GM12878 (cell line): Measurements from ENCODE around the gene PIGZ. TPM values are rescaled to one million over a fixed set of nuclear protein-coding genes. Genes with fewer than 3 reads are reported as not detected.

Source experiments
- ATAC-seq: fragments of 200-7000 bp; cut with Tn5 transposase; 3 replicates; pipeline ENCODE4 v1.9.1; 2020; ENCODE audit warnings: mild to moderate bottlenecking, moderate library complexity
- BruUV-seq: library from RNA; stranded (reverse); fragments of 400-500 nt; replicated peaks from 2 replicates; lab custom pipeline; 2021; lab: Mats Ljungman, UMichigan
- CTCF ChIA-PET: fragments of 300-600 bp; sonication (Branson Sonifier 250); formaldehyde crosslinking; extraction: SDS; loops from one replicate; lab custom pipeline; 2021; ENCODE audit warnings: inconsistent platforms; lab: Yijun Ruan, JAX
- POLR2A ChIA-PET: fragments of 350-600 bp; formaldehyde crosslinking; extraction: SDS; loops from one replicate; lab custom pipeline; 2021; ENCODE audit warnings: inconsistent platforms; lab: Charles Lee
- RAD21 ChIA-PET: fragments of 300-600 bp; sonication (Branson Sonifier 250); formaldehyde crosslinking; loops from one replicate; lab custom pipeline; 2023; ENCODE audit warnings: antibody characterized with exemption; ENCODE audit not compliant: unreplicated experiment; lab: Charles Lee
- SMC1A ChIA-PET: fragments of 300-600 bp; sonication (Branson Sonifier 250); formaldehyde crosslinking; loops from one replicate; lab custom pipeline; 2023; ENCODE audit not compliant: unreplicated experiment, uncharacterized antibody; lab: Charles Lee
- DNase-seq: peaks from one replicate; pipeline ENCODE4 v3.0.0-alpha.2; 2011; ENCODE audit warnings: low read depth, low spot score
- FAIRE-seq: peaks from 3 replicates; lab custom pipeline; 2011; peaks lifted over from hg19 to GRCh38; lab: Jason Lieb, UNC
- H2AFZ ChIP-seq: 2 replicates; pipeline ENCODE4 v1.6.0; 2011; ENCODE audit warnings: low read depth, low read length, control low read depth; ENCODE audit not compliant: control insufficient read depth
- H3K27ac ChIP-seq: 2 replicates; pipeline ENCODE4 v1.5.1; 2011; ENCODE audit warnings: control low read depth; ENCODE audit not compliant: control insufficient read depth, insufficient read depth
- H3K27me3 ChIP-seq, 2 experiments: replicated peaks in 1 of 2; 2 replicates each; pipeline versions ENCODE4 v1.6.0 to v1.6.1; 2011; ENCODE audit warnings: low read length in 1 of 2; ENCODE audit not compliant: control insufficient read depth in 2 of 2, insufficient read depth in 2 of 2
- H3K36me3 ChIP-seq, 2 experiments: 2 replicates each; pipeline ENCODE4 v1.5.1; 2011; ENCODE audit warnings: low read length in 1 of 2; ENCODE audit not compliant: control insufficient read depth in 2 of 2, insufficient read depth in 2 of 2
- H3K4me1 ChIP-seq: 2 replicates; pipeline ENCODE4 v1.6.1; 2011; ENCODE audit warnings: mild to moderate bottlenecking, low read length, moderate library complexity, mixed read lengths; ENCODE audit not compliant: control insufficient read depth, insufficient read depth
- H3K4me2 ChIP-seq: 2 replicates; pipeline ENCODE4 v1.6.0; 2011; ENCODE audit warnings: control low read depth; ENCODE audit not compliant: control insufficient read depth, insufficient read depth
- H3K4me3 ChIP-seq: fragments of 200-600 bp; sonication (generic); 2 replicates; pipeline ENCODE4 v1.5.1; 2016
- H3K79me2 ChIP-seq: 2 replicates; pipeline ENCODE4 v1.6.0; 2011; ENCODE audit warnings: low read length; ENCODE audit not compliant: control insufficient read depth, insufficient read depth
- H3K9ac ChIP-seq: 2 replicates; pipeline ENCODE4 v1.8.0; 2011; ENCODE audit warnings: low read length, control low read depth, mixed read lengths; ENCODE audit not compliant: control insufficient read depth, insufficient read depth
- H3K9me3 ChIP-seq: replicated peaks from 3 replicates; pipeline ENCODE4 v1.5.1; 2011; ENCODE audit warnings: mild to moderate bottlenecking, low read length; ENCODE audit not compliant: control insufficient read depth, insufficient read depth
- H4K20me1 ChIP-seq: 2 replicates; pipeline ENCODE4 v1.6.0; 2011; ENCODE audit not compliant: control insufficient read depth, insufficient read depth
- BCLAF1 ChIP-seq: fragments of 450-650 bp; IDR thresholded peaks from 2 replicates; pipeline ENCODE4 v1.6.1; 2017; ENCODE audit warnings: antibody characterized with exemption, mild to moderate bottlenecking, moderate library complexity
- CBX5 ChIP-seq: sonication (generic); IDR thresholded peaks from 2 replicates; pipeline ENCODE4 v1.6.1; 2016; ENCODE audit warnings: low read depth, moderate library complexity, mild to moderate bottlenecking, inconsistent platforms
- CHD1 ChIP-seq: IDR thresholded peaks from 2 replicates; pipeline ENCODE4 v1.6.1; 2012; ENCODE audit warnings: low read depth, low read length, improper control_type of control experiment
- EZH2 ChIP-seq: IDR thresholded peaks from 2 replicates; pipeline ENCODE4 v1.6.1; 2012; ENCODE audit warnings: low read depth, mild to moderate bottlenecking, control low read depth, inconsistent platforms, low read length, borderline replicate concordance; ENCODE audit not compliant: control insufficient read depth
- FOS ChIP-seq: IDR thresholded peaks from 3 replicates; pipeline ENCODE4 v1.6.1; 2011; ENCODE audit warnings: borderline replicate concordance; ENCODE audit not compliant: insufficient read length; ENCODE audit errors: extremely low read depth
- FOXK2 ChIP-seq: fragments of 450-650 bp; IDR thresholded peaks from 2 replicates; pipeline ENCODE4 v1.6.1; 2017; ENCODE audit warnings: mild to moderate bottlenecking, moderate library complexity
- HSF1 ChIP-seq: fragments of 150-350 bp; IDR thresholded peaks from 2 replicates; pipeline ENCODE4 v1.6.1; 2014; ENCODE audit warnings: mild to moderate bottlenecking, low read depth, low read length
- MEF2B ChIP-seq: fragments of 450-650 bp; IDR thresholded peaks from 2 replicates; pipeline ENCODE4 v1.6.1; 2018; ENCODE audit warnings: mild to moderate bottlenecking, moderate library complexity; ENCODE audit not compliant: partially characterized antibody, poor library complexity, severe bottlenecking
- MLLT1 ChIP-seq: fragments of 450-650 bp; IDR thresholded peaks from 2 replicates; pipeline ENCODE4 v1.6.1; 2016; ENCODE audit warnings: mild to moderate bottlenecking
- RAD21 ChIP-seq: IDR thresholded peaks from 2 replicates; pipeline ENCODE4 v1.6.1; 2011; ENCODE audit warnings: mild to moderate bottlenecking, low read depth, low read length, moderate library complexity; ENCODE audit not compliant: insufficient read depth
- ZNF687 ChIP-seq: fragments of 450-650 bp; IDR thresholded peaks from 2 replicates; pipeline ENCODE4 v1.6.1; 2017; ENCODE audit warnings: mild to moderate bottlenecking, moderate library complexity
- WGBS: methylation state at CpG from one replicate; pipeline ENCODE4 v1.1.6; 2016; ENCODE audit warnings: low lambda C conversion rate; ENCODE audit not compliant: insufficient replicate concordance, insufficient coverage; ENCODE audit errors: missing lambda C conversion rate; 5-methylcytosine and 5-hydroxymethylcytosine counted together
- in situ Hi-C: fragments of 300-500 bp; cut with MboI; formaldehyde crosslinking; loops from 9 replicates; pipeline ENCODE4 v1.14.3; 2018; ENCODE audit warnings: mixed read lengths
- intact Hi-C: fragments of 100-400 bp; cut with micrococcal nuclease; formaldehyde crosslinking; loops from one replicate; pipeline ENCODE4 v1.14.2; 2022; ENCODE audit not compliant: unreplicated experiment
- polyA plus RNA-seq, 11 experiments: library from polyadenylated mRNA; depleted of rRNA in 4 of 11; unstranded in 6 of 11; stranded (reverse) in 5 of 11; fragments of >200 nt; fragmentation: Nextera tagmentation in 4 of 11; fragmentation: Illumina TruSeq in 1 of 11; extraction: Ambion mirVana in 4 of 11; extraction: Trizol in 1 of 11; gene quantifications; 1 replicate in 1 of 11; 2 replicates in 10 of 11; pipeline versions ENCODE4 v1.2.1 to v1.2.3, GENCODE V29; 2011 to 2016; ENCODE audit warnings: inconsistent platforms in 2 of 11, missing spikeins in 2 of 11, low read depth in 1 of 11
- total RNA-seq, 4 experiments: library from RNA; depleted of rRNA in 3 of 4; stranded (reverse); fragments of >200 nt in 3 of 4; fragmentation: Illumina TruSeq in 1 of 4; extraction: Trizol in 1 of 4; gene quantifications; 2 replicates each; pipeline versions ENCODE4 v1.2.1 to v1.2.3, GENCODE V29; 2013 to 2021

Gene PIGZ
- total and polyA plus RNA-seq, 10 of the 15 experiments (the other 5 are each of a cell fraction or from before 2014, with no cell fraction given) = 0.06 to 1.2 (median 0.64) TPM

GRCh38 chr3:196962930-196963630, 5.6 kb downstream of the PIGZ start:
- H3K36me3 ChIP-seq = no peaks in the 10 kb centered on the region
- 0 out of 2 replicates have a peak overlapping the region, but pooled peaks have one; percentile 0 for H3K4me2 ChIP-seq
- DNase-seq (no peak), FAIRE-seq (no peak), ATAC-seq (peak; percentile 34; the same call in 2 of the 3 replicates)
- ChIA-PET CTCF (no interaction called here), SMC1A (interaction anchor here (1.2 kb wide), 1 partner anchor 128 kb away, joined by 4 read pairs; no protein-coding TSS in a partner anchor), POLR2A (no interaction called here), RAD21 (interaction anchor here (0.9 kb wide), 1 partner anchor 89 kb away, joined by 3 read pairs; no protein-coding TSS in a partner anchor)
- H3K27me3 ChIP-seq = no peaks in the 10 kb centered on the region
- H3K9ac ChIP-seq = no peak overlapping the region
- H3K79me2 ChIP-seq = no peaks in the 10 kb centered on the region
- H3K9me3 ChIP-seq = peaks cover 14% of the 10 kb centered on the region; the same call in 1 of the 3 replicates
- H4K20me1 ChIP-seq = no peaks in the 10 kb centered on the region
- intact Hi-C loops = no loop called here
- in situ Hi-C loops = no loop called here
- TF ChIP-seq CHD1 (no peak), FOS (no peak), RAD21 (no peak), FOXK2 (no peak), ZNF687 (peak; percentile 21; the same call in 1 of the 2 replicates), BCLAF1 (no peak), EZH2 (no peak), CBX5 (no peak), MEF2B (peak; percentile 88), MLLT1 (no peak), HSF1 (no peak)
- no peaks in the 10 kb centered on the region; the same call in 1 of the 2 replicates for H3K4me1 ChIP-seq
- H3K27ac ChIP-seq = no peak overlapping the region
- no TSS peak for BruUV-seq
- H2AFZ ChIP-seq = peak overlapping the region; percentile 40
- H3K4me3 ChIP-seq = no peak overlapping the region
- WGBS = 39% methylated on average over 10 of the region's 10 CpGs
